ENCODE results near the gene SH3RF3.

SH3RF3 gene

GRCh38 chr2:109226622-109227021 lies 97.6 kb downstream of the SH3RF3 start:
- POLR2A ChIA-PET, result no interaction called here

GRCh38 chr2:109229094-109229675 lies 100.2 kb downstream of the SH3RF3 start:
- ChIA-PET CTCF (interaction anchor here (1.3 to 1.4 kb wide), 3 partner anchors 9 to 281 kb away, joined by 4 to 5 read pairs (median 4); no protein-coding TSS in a partner anchor), POLR2A (interaction anchor here (0.7 kb wide), 1 partner anchor 90 kb away, joined by 3 read pairs; no protein-coding TSS in a partner anchor)
- H3K4me3 ChIP-seq (ENCODE audit: low read depth, low read length), result no peak overlapping the region
- no peak for DNase-seq (ENCODE audit: low read depth, low spot score)
- TF ChIP-seq CTCF (IDR thresholded peaks at IDR 0.05; ENCODE audit: insufficient read depth, low read length, missing control alignments), result no peak

More at GRCh38 chr2:109226622-109227021, 97.6 kb downstream of the SH3RF3 start:
- DNase-seq (ENCODE audit: low read depth, low spot score), result no peak
- CTCF ChIA-PET, result interaction anchor here (0.7 to 1.9 kb wide), 3 partner anchors 9 to 17 kb away, joined by 3 to 4 read pairs (median 3); no protein-coding TSS in a partner anchor
- no peak for TF ChIP-seq CTCF (IDR thresholded peaks at IDR 0.05; ENCODE audit: insufficient read depth, low read length, missing control alignments)
- no peak overlapping the region for H3K4me3 ChIP-seq (ENCODE audit: low read depth, low read length)

GRCh38 chr2:109230941-109231420 lies 102.0 kb downstream of the SH3RF3 start:
- H3K4me3 ChIP-seq (ENCODE audit: low read depth, low read length), result no peak overlapping the region
- POLR2A ChIA-PET, result no interaction called here
- TF ChIP-seq CTCF (IDR thresholded peaks at IDR 0.05; ENCODE audit: insufficient read depth, low read length, missing control alignments), result no peak
- no peak for DNase-seq (ENCODE audit: low read depth, low spot score)
- CTCF ChIA-PET, result interaction anchor here (0.8 to 1.2 kb wide), 2 partner anchors 8 to 13 kb away, joined by 3 to 4 read pairs; no protein-coding TSS in a partner anchor

- no peak overlapping the region for H3K4me3 ChIP-seq (ENCODE audit: low read depth, low read length)
- ChIA-PET POLR2A (no interaction called here), CTCF (no interaction called here)
- no peak for DNase-seq (ENCODE audit: low read depth, low spot score)
- TF ChIP-seq CTCF (IDR thresholded peaks at IDR 0.05; ENCODE audit: insufficient read depth, low read length, missing control alignments), result no peak
Measured at GRCh38 chr2:109231428-109231827, 102.4 kb downstream of the SH3RF3 start.

- CTCF ChIA-PET, result no interaction called here
- H3K4me3 ChIP-seq (ENCODE audit: low read depth, low read length), result no peak overlapping the region
- no peak for TF ChIP-seq CTCF (IDR thresholded peaks at IDR 0.05; ENCODE audit: insufficient read depth, low read length, missing control alignments)
- no peak for DNase-seq (ENCODE audit: low read depth, low spot score)
- POLR2A ChIA-PET, result no interaction called here
Measured at GRCh38 chr2:109231996-109232705, 103.1 kb downstream of the SH3RF3 start.

- no peak overlapping the region for H3K4me3 ChIP-seq (ENCODE audit: low read depth, low read length)
- TF ChIP-seq CTCF (IDR thresholded peaks at IDR 0.05; ENCODE audit: insufficient read depth, low read length, missing control alignments), result no peak
- POLR2A ChIA-PET, result no interaction called here
- DNase-seq (ENCODE audit: low read depth, low spot score), result no peak
- CTCF ChIA-PET, result no interaction called here
Measured at GRCh38 chr2:109232909-109233308, 103.9 kb downstream of the SH3RF3 start.

Measured in AG04449 (cell line).